Esophagus muscularis mucosa (tissue), 4 donors: ENCODE data around the gene STX1A. TPM values are rescaled to one million over a fixed set of nuclear protein-coding genes. Genes with fewer than 3 reads are reported as not detected.

Experiments used
- DNase-seq: peaks from one replicate; pipeline ENCODE4 v3.0.0-alpha.2; 2017; ENCODE audit errors: extremely low spot score
- H3K27ac ChIP-seq, 4 donors: fragments of 200-600 bp; sonication (generic); replicated peaks in 1 of 4; 1 replicate in 3 of 4; 2 replicates in 1 of 4; pipeline ENCODE4 v1.5.1; 2016 to 2019; ENCODE audit warnings: mild to moderate bottlenecking in 1 of 4
- H3K27me3 ChIP-seq, 4 donors: fragments of 200-600 bp; sonication (generic); one replicate each; pipeline versions ENCODE4 v1.5.1 to v1.6.0; 2016 to 2019
- H3K36me3 ChIP-seq, 4 donors: fragments of 200-600 bp; sonication (generic); one replicate each; pipeline ENCODE4 v1.5.1; 2016 to 2019
- H3K4me1 ChIP-seq, 4 donors: fragments of 200-600 bp; sonication (generic); one replicate each; pipeline ENCODE4 v1.5.1; 2016 to 2019
- H3K4me3 ChIP-seq, 4 donors: fragments of 200-600 bp; sonication (generic); 1 replicate in 2 of 4; 2 replicates in 2 of 4; pipeline ENCODE4 v1.5.1; 2016 to 2019; ENCODE audit warnings: mild to moderate bottlenecking in 4 of 4, moderate library complexity in 1 of 4
- H3K9me3 ChIP-seq, 4 donors: fragments of 200-600 bp; sonication (generic); 1 replicate in 3 of 4; 2 replicates in 1 of 4; pipeline ENCODE4 v1.5.1; 2016 to 2019
- EP300 ChIP-seq: sonication (generic); formaldehyde crosslinking; IDR thresholded peaks from one replicate; pipeline ENCODE4 v1.6.1; 2017; ENCODE audit warnings: antibody characterized with exemption
- POLR2A ChIP-seq: fragments of 450-650 bp; IDR thresholded peaks from one replicate; pipeline ENCODE4 v1.6.1; 2017; ENCODE audit warnings: antibody characterized with exemption, moderate library complexity, mild to moderate bottlenecking, low read depth
- POLR2AphosphoS5 ChIP-seq, 2 donors: sonication (generic); formaldehyde crosslinking; IDR thresholded peaks; one replicate each; pipeline ENCODE4 v1.6.1; 2017; ENCODE audit warnings: antibody characterized with exemption in 2 of 2
- WGBS: methylation state at CpG from one replicate; pipeline ENCODE4 v1.1.5; 2018; 5-methylcytosine and 5-hydroxymethylcytosine counted together
- intact Hi-C: fragments of 100-400 bp; cut with DNase I; formaldehyde crosslinking; loops from one replicate; pipeline ENCODE4 v1.15.1; 2023
- total RNA-seq, 4 donors: library from RNA; depleted of rRNA; stranded (reverse); fragments of >200 nt; gene quantifications; one replicate each; pipeline versions ENCODE4 v1.1.0 to v1.2.1, GENCODE V29; 2016
- TF ChIP-seq, protein P1 (sequence below), 3 experiments: fragments of 200-600 bp in 2 of 3; fragments of 450-650 bp in 1 of 3; sonication (generic) in 2 of 3; IDR thresholded peaks; one replicate each; pipeline ENCODE4 v1.5.1; 2017 to 2019; ENCODE audit warnings: antibody characterized with exemption in 3 of 3, mild to moderate bottlenecking in 2 of 3, moderate library complexity in 1 of 3

STX1A gene
- total RNA-seq, 4 donors from 2014 or later, result 7.1 to 16.0 (median 9.6) TPM

GRCh38 chr7:73704640-73705550 is 14.6 kb downstream of the STX1A start:
- 63% methylated on average over 14 of the region's 23 CpGs for WGBS
- intact Hi-C loops, result no loop called here

GRCh38 chr7:73703757-73704639 is 15.5 kb downstream of the STX1A start:
- 69% methylated on average over 15 of the region's 45 CpGs for WGBS
- Histone ChIP-seq H3K27me3 (no peaks in the 10 kb centered on the region), H3K4me1 (peaks cover 7 to 22% (median 17%) of the 10 kb centered on the region in 4 donors), H3K4me3 (peak overlapping the region; percentile 20 to 45 (median 30)), H3K27ac (peak overlapping the region in 1 of 4 donors; percentile 13), H3K36me3 (peaks cover 0 to 74% (median 37%) of the 10 kb centered on the region in 4 donors), H3K9me3 (no peaks in the 10 kb centered on the region)
- no peak for DNase-seq
- TF ChIP-seq POLR2AphosphoS5 (IDR thresholded peaks at IDR 0.05) (no peak), POLR2A (no peak)
- intact Hi-C loops, result no loop called here

More at GRCh38 chr7:73704640-73705550, 14.6 kb downstream of the STX1A start:
- H3K4me1 ChIP-seq, result peaks cover 7 to 22% (median 17%) of the 10 kb centered on the region in 4 donors
- H3K9me3 ChIP-seq, result no peaks in the 10 kb centered on the region
- no peaks in the 10 kb centered on the region for H3K27me3 ChIP-seq
- TF ChIP-seq POLR2A (no peak), EP300 (no peak), POLR2AphosphoS5 (IDR thresholded peaks at IDR 0.05) (no peak)
- TF ChIP-seq, protein P1, sequence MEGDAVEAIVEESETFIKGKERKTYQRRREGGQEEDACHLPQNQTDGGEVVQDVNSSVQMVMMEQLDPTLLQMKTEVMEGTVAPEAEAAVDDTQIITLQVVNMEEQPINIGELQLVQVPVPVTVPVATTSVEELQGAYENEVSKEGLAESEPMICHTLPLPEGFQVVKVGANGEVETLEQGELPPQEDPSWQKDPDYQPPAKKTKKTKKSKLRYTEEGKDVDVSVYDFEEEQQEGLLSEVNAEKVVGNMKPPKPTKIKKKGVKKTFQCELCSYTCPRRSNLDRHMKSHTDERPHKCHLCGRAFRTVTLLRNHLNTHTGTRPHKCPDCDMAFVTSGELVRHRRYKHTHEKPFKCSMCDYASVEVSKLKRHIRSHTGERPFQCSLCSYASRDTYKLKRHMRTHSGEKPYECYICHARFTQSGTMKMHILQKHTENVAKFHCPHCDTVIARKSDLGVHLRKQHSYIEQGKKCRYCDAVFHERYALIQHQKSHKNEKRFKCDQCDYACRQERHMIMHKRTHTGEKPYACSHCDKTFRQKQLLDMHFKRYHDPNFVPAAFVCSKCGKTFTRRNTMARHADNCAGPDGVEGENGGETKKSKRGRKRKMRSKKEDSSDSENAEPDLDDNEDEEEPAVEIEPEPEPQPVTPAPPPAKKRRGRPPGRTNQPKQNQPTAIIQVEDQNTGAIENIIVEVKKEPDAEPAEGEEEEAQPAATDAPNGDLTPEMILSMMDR (IDR thresholded peaks at IDR 0.05), result no peak
- no peak for DNase-seq
- H3K36me3 ChIP-seq, result peaks cover 0 to 65% (median 29%) of the 10 kb centered on the region in 4 donors
- no peak overlapping the region for H3K27ac ChIP-seq
- H3K4me3 ChIP-seq, result no peak overlapping the region

- Histone ChIP-seq H3K4me1 (peaks cover 7 to 22% (median 17%) of the 10 kb centered on the region in 4 donors), H3K9me3 (no peaks in the 10 kb centered on the region), H3K27ac (no peak overlapping the region), H3K27me3 (no peaks in the 10 kb centered on the region), H3K36me3 (peaks cover 5 to 77% (median 41%) of the 10 kb centered on the region in 4 donors), H3K4me3 (no peak overlapping the region)
- intact Hi-C loops, result no loop called here
- no peak for DNase-seq
- WGBS, result 59% methylated on average over 8 of the region's 13 CpGs
- TF ChIP-seq POLR2AphosphoS5 (IDR thresholded peaks at IDR 0.05) (no peak), EP300 (no peak), POLR2A (no peak)
- TF ChIP-seq, protein P1 (IDR thresholded peaks at IDR 0.05), result no peak
Measured at GRCh38 chr7:73703225-73703624, 16.2 kb downstream of the STX1A start.

GRCh38 chr7:73702665-73703064 is 16.8 kb downstream of the STX1A start:
- H3K27ac ChIP-seq, result no peak overlapping the region
- no peaks in the 10 kb centered on the region for H3K9me3 ChIP-seq
- H3K27me3 ChIP-seq, result no peaks in the 10 kb centered on the region
- DNase-seq, result no peak
- 94% methylated on average over 11 of the region's 18 CpGs for WGBS
- no peak overlapping the region for H3K4me3 ChIP-seq
- TF ChIP-seq POLR2AphosphoS5 (IDR thresholded peaks at IDR 0.05) (no peak), POLR2A (no peak), EP300 (no peak)
- TF ChIP-seq, protein P1 (IDR thresholded peaks at IDR 0.05), result no peak
- intact Hi-C loops, result no loop called here
- peaks cover 7 to 81% (median 46%) of the 10 kb centered on the region in 4 donors for H3K36me3 ChIP-seq
- peaks cover 7 to 22% (median 17%) of the 10 kb centered on the region in 4 donors for H3K4me1 ChIP-seq
